ENCODE results near the gene ATP2B2.

The ATP2B2 gene

GRCh38 chr3:10289787-10290355 is 215.5 kb downstream of the ATP2B2 start:
- no peaks in the 10 kb centered on the region for H3K79me2 ChIP-seq (ENCODE audit: insufficient read depth, low read depth)
- H3K4me3 ChIP-seq (IDR thresholded peaks at IDR 0.05; ENCODE audit: insufficient read depth, low read depth, low read length), result no peak overlapping the region
- no peak overlapping the region for H2AFZ ChIP-seq (ENCODE audit: low read depth)
- no peaks in the 10 kb centered on the region for H4K20me1 ChIP-seq (ENCODE audit: insufficient read depth)
- no peak overlapping the region for H3K27ac ChIP-seq
- H3K27me3 ChIP-seq (ENCODE audit: insufficient read depth, low read depth), result no peaks in the 10 kb centered on the region
- no peak overlapping the region for H3K9ac ChIP-seq
- no peak overlapping the region for H3K4me2 ChIP-seq
- H3K36me3 ChIP-seq (ENCODE audit: insufficient read depth), result no peaks in the 10 kb centered on the region
- TF ChIP-seq CTCF (conservative IDR thresholded peaks at IDR 0.05; ENCODE audit: low read depth, low read length), result no peak
- H3K4me1 ChIP-seq (ENCODE audit: low read depth, poor library complexity, severe bottlenecking), result peaks cover 28% of the 10 kb centered on the region

- Histone ChIP-seq H3K36me3 (ENCODE audit: insufficient read depth) (no peaks in the 10 kb centered on the region), H3K27me3 (ENCODE audit: insufficient read depth, low read depth) (no peaks in the 10 kb centered on the region), H3K4me2 (no peak overlapping the region), H3K4me1 (ENCODE audit: low read depth, poor library complexity, severe bottlenecking) (peaks cover 36% of the 10 kb centered on the region), H3K4me3 (IDR thresholded peaks at IDR 0.05; ENCODE audit: insufficient read depth, low read depth, low read length) (no peak overlapping the region), H3K79me2 (ENCODE audit: insufficient read depth, low read depth) (no peaks in the 10 kb centered on the region), H3K27ac (no peak overlapping the region), H3K9ac (no peak overlapping the region), H4K20me1 (ENCODE audit: insufficient read depth) (no peaks in the 10 kb centered on the region), H2AFZ (ENCODE audit: low read depth) (no peak overlapping the region)
- no peak for TF ChIP-seq CTCF (conservative IDR thresholded peaks at IDR 0.05; ENCODE audit: low read depth, low read length)
Measured at GRCh38 chr3:10289077-10289476, 216.3 kb downstream of the ATP2B2 start.

DNA sequence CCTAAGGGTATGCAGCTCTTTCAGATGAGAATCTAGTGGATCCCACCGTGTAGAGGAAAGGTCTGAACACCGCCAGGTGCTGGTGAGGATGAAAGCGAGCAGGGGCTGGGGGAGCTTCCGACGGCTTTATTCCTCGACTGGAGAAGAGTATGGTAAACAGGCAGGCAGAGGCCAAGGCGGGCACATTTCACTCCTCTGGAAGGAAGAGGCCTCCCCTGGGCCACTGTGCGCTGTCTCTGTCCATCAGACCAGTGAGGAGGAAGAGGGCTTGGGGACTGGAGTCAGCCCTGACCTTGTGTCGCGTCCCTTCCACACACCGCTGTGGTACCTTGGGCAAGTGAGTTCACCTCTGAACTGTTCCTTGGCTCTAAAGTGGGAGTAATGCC is 216.8 kb downstream of the ATP2B2 start:
- Histone ChIP-seq H3K4me2 (no peak overlapping the region), H3K36me3 (ENCODE audit: insufficient read depth) (no peaks in the 10 kb centered on the region), H3K27ac (no peak overlapping the region), H2AFZ (ENCODE audit: low read depth) (no peak overlapping the region), H3K9ac (no peak overlapping the region), H3K4me1 (ENCODE audit: low read depth, poor library complexity, severe bottlenecking) (peaks cover 41% of the 10 kb centered on the region), H3K27me3 (ENCODE audit: insufficient read depth, low read depth) (no peaks in the 10 kb centered on the region), H3K4me3 (IDR thresholded peaks at IDR 0.05; ENCODE audit: insufficient read depth, low read depth, low read length) (no peak overlapping the region), H4K20me1 (ENCODE audit: insufficient read depth) (no peaks in the 10 kb centered on the region), H3K79me2 (ENCODE audit: insufficient read depth, low read depth) (no peaks in the 10 kb centered on the region)
- TF ChIP-seq CTCF (conservative IDR thresholded peaks at IDR 0.05; ENCODE audit: low read depth, low read length), result no peak

DNA sequence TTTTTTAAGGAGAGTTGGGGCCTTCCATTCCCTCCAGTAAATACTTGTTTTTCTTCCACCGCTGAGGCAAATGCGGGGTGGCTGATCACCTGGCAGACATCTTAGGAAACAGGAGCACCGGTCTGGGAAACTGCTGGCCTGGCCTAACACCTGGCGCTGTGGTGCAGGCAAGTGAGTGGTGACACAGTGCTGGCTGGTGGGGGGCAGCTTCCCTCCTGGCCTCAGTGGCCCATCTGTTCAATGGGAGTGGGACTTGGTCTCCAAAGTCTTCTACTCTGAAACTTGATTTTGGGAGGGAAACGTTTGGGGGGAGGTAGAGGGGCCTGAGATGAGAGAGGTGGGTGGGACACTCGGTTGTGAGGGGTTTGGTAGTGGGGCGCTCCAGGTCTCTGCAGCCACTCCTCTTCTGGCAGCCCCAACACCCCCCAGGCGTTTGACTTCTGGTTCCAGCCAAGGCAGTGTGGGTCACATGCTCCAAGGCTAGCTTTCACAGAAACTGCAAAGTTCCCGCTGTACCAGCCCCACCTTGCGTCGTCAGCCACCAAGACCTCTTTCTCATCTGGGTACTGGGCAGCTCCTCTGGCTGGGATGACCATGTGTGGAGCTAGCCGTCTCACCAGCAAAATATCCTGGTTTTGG is 217.3 kb downstream of the ATP2B2 start:
- Histone ChIP-seq H3K27ac (no peak overlapping the region), H3K4me3 (IDR thresholded peaks at IDR 0.05; ENCODE audit: insufficient read depth, low read depth, low read length) (no peak overlapping the region), H3K4me2 (no peak overlapping the region), H3K36me3 (ENCODE audit: insufficient read depth) (no peaks in the 10 kb centered on the region), H3K4me1 (ENCODE audit: low read depth, poor library complexity, severe bottlenecking) (peaks cover 47% of the 10 kb centered on the region), H3K27me3 (ENCODE audit: insufficient read depth, low read depth) (no peaks in the 10 kb centered on the region), H3K9ac (no peak overlapping the region), H4K20me1 (ENCODE audit: insufficient read depth) (no peaks in the 10 kb centered on the region), H3K79me2 (ENCODE audit: insufficient read depth, low read depth) (no peaks in the 10 kb centered on the region), H2AFZ (ENCODE audit: low read depth) (no peak overlapping the region)
- no peak for TF ChIP-seq CTCF (conservative IDR thresholded peaks at IDR 0.05; ENCODE audit: low read depth, low read length)
